A673 (cell line): ENCODE results near the gene SKI. TPM values are rescaled to one million over a fixed set of nuclear protein-coding genes. Genes with fewer than 3 reads are reported as not detected.

Source experiments
- BruUV-seq: library from RNA; stranded (reverse); fragments of 400-500 nt; replicated peaks from 2 replicates; lab custom pipeline; 2021; lab: Mats Ljungman, UMichigan
- CTCF ChIA-PET: fragments of 300-600 bp; sonication (Branson Sonifier 250); formaldehyde crosslinking; loops from one replicate; lab custom pipeline; 2022; ENCODE audit warnings: antibody characterized with exemption; lab: Charles Lee
- POLR2A ChIA-PET: fragments of 300-600 bp; sonication (Branson Sonifier 250); formaldehyde crosslinking; loops from one replicate; lab custom pipeline; 2022; ENCODE audit warnings: antibody characterized with exemption; ENCODE audit not compliant: low non-redundant PET; lab: Charles Lee
- DNase-seq: peaks from one replicate; pipeline ENCODE4 v3.0.0-alpha.2; 2015; ENCODE audit warnings: low spot score
- H3K27ac ChIP-seq: fragments of 200-600 bp; sonication (generic); 2 replicates; pipeline ENCODE4 v1.5.1; 2016; ENCODE audit warnings: mixed run types, low read depth, mild to moderate bottlenecking, mixed read lengths, antibody characterized with exemption, low read length; ENCODE audit not compliant: poor library complexity, severe bottlenecking
- H3K27me3 ChIP-seq: fragments of 200-600 bp; sonication (generic); replicated peaks from 2 replicates; pipeline ENCODE4 v1.6.1; 2017; ENCODE audit warnings: mixed run types, low read depth, mild to moderate bottlenecking, mixed read lengths, antibody characterized with exemption, low read length; ENCODE audit not compliant: insufficient read depth, poor library complexity
- H3K36me3 ChIP-seq: fragments of 200-600 bp; sonication (generic); 2 replicates; pipeline ENCODE4 v1.6.1; 2016; ENCODE audit warnings: mixed run types, mild to moderate bottlenecking, mixed read lengths, antibody characterized with exemption, low read length; ENCODE audit not compliant: insufficient read depth, poor library complexity, severe bottlenecking
- H3K4me1 ChIP-seq: fragments of 200-600 bp; sonication (generic); 2 replicates; pipeline ENCODE4 v1.6.1; 2017; ENCODE audit warnings: mixed run types, mild to moderate bottlenecking, mixed read lengths, antibody characterized with exemption, low read length; ENCODE audit not compliant: insufficient read depth, poor library complexity, severe bottlenecking
- H3K4me3 ChIP-seq: fragments of 200-600 bp; sonication (generic); 2 replicates; pipeline ENCODE4 v1.5.1; 2016; ENCODE audit warnings: low read depth, mixed run types, mild to moderate bottlenecking, mixed read lengths, low read length; ENCODE audit not compliant: poor library complexity, severe bottlenecking
- H3K9me3 ChIP-seq: fragments of 200-600 bp; sonication (generic); 2 replicates; pipeline ENCODE4 v1.6.1; 2016; ENCODE audit warnings: mixed run types, low read depth, mild to moderate bottlenecking, mixed read lengths, antibody characterized with exemption, low read length; ENCODE audit not compliant: poor library complexity, severe bottlenecking
- CTCF ChIP-seq: fragments of 300-800, 200-600 bp; sonication (generic); conservative IDR thresholded peaks from 2 replicates; pipeline ENCODE4 v1.5.1; 2017; ENCODE audit warnings: low read depth, mild to moderate bottlenecking, antibody characterized with exemption, low read length, moderate library complexity, mixed read lengths
- EZH2 ChIP-seq: fragments of 200-600 bp; sonication (generic); IDR thresholded peaks from 2 replicates; pipeline ENCODE4 v1.6.1; 2017; ENCODE audit warnings: borderline replicate concordance, low read depth, mild to moderate bottlenecking, mixed read lengths, antibody characterized with exemption, low read length; ENCODE audit not compliant: poor library complexity, severe bottlenecking
- intact Hi-C: fragments of 100-400 bp; cut with micrococcal nuclease; formaldehyde crosslinking; loops from one replicate; pipeline ENCODE4 v1.10.0; 2022; ENCODE audit not compliant: unreplicated experiment
- total RNA-seq: library from RNA; stranded (reverse); gene quantifications from 2 replicates; pipeline ENCODE4 v1.2.3, GENCODE V29; 2021

Gene SKI
- total RNA-seq, 1 experiment from 2014 or later = 88.1 TPM

- Histone ChIP-seq H3K9me3 (no peaks in the 10 kb centered on the region), H3K4me1 (peaks cover 59% of the 10 kb centered on the region), H3K27me3 (no peaks in the 10 kb centered on the region), H3K4me3 (no peak overlapping the region), H3K36me3 (no peaks in the 10 kb centered on the region), H3K27ac (peak overlapping the region; percentile 96)
- no peak for TF ChIP-seq CTCF
- TF ChIP-seq EZH2 = no peak
- intact Hi-C loops = loop anchor here (10.0 kb wide), 1 partner anchor 123 kb away; the partner anchor contains the start of gene FAAP20
- ChIA-PET CTCF (no interaction called here), POLR2A (no interaction called here)
- DNase-seq = no peak
- no TSS peak for BruUV-seq
Observed at GRCh38 chr1:2317230-2318065, 89.3 kb downstream of the SKI start.

DNA sequence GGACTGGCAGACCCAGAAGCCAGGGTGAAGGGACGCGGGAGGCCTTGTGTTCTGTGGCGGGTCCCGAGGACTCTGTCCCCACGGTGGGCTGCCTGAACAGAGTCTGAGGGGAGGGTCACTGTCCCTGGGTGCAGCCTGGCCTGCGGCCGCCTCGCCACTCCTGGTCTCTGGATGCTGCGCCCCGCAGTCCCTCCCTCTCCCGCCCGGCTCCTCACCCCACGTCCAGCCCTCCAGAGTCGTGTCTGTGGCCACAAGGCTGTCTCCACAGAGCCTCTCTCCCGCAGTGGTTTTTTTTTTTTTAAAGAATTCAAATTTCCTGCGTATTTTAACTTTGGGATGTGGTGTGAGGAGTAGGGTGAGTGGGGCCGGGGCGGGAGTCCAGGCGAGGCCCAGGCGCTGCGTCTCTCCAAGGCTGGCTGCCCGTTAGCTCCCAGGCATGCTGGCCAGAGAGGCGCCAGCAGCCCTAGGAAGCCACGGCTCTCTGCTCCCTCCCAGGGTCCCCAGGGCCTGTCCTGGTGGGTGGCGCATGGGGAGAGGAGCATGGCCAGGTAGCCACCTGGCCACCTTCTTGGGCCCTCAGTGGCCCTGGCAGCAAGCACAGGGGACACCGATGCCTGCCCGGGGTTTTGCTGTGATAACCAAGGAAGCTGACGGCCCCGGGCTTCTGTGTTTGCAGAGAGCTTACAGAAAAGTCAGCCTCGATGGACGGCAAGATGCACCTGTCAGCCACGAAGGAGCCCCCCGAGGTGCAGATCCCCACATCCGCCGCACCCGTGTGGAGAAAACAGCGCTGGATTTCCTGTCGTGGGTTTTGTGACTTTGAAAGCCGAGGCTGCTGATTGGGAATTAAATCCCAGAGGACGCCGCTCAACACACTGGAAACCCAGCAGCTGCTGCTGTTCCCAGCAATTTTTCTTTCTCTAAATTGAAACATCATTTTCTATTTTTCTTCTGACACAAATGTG is 90.5 kb downstream of the SKI start:
- H3K27ac ChIP-seq = peak overlapping the region; percentile 54
- TF ChIP-seq EZH2 (no peak), CTCF (no peak)
- POLR2A ChIA-PET = no interaction called here
- peaks cover 58% of the 10 kb centered on the region for H3K4me1 ChIP-seq
- H3K4me3 ChIP-seq = no peak overlapping the region
- no peaks in the 10 kb centered on the region for H3K27me3 ChIP-seq
- intact Hi-C loops = loop anchor here (10.0 kb wide), 1 partner anchor 124 kb away; the partner anchor contains the start of gene FAAP20
- no peaks in the 10 kb centered on the region for H3K36me3 ChIP-seq
- DNase-seq = no peak
- CTCF ChIA-PET = no interaction called here
- no peaks in the 10 kb centered on the region for H3K9me3 ChIP-seq
- BruUV-seq = no TSS peak

GRCh38 chr1:2319291-2319690 is 91.2 kb downstream of the SKI start:
- Histone ChIP-seq H3K4me1 (peaks cover 51% of the 10 kb centered on the region), H3K9me3 (no peaks in the 10 kb centered on the region), H3K4me3 (no peak overlapping the region), H3K27ac (peak overlapping the region; percentile 54), H3K27me3 (no peaks in the 10 kb centered on the region), H3K36me3 (no peaks in the 10 kb centered on the region)
- no peak for DNase-seq
- CTCF ChIA-PET = no interaction called here
- POLR2A ChIA-PET = no interaction called here
- intact Hi-C loops = loop anchor here (10.0 kb wide), 1 partner anchor 124 kb away; the partner anchor contains the start of gene FAAP20
- BruUV-seq = no TSS peak
- TF ChIP-seq CTCF = no peak
- TF ChIP-seq EZH2 = no peak
